H1 (cell line): Measurements from ENCODE around the gene TMEM170A. TPM values are rescaled to one million over a fixed set of nuclear protein-coding genes. Genes with fewer than 3 reads are reported as not detected.

Experiments
- CTCF ChIA-PET: fragments of 300-600 bp; sonication (Branson Sonifier 250); formaldehyde crosslinking; loops from one replicate; lab custom pipeline; 2021; ENCODE audit not compliant: partially characterized antibody; lab: Charles Lee
- POLR2A ChIA-PET: fragments of 300-600 bp; sonication (Branson Sonifier 250); formaldehyde crosslinking; loops from one replicate; lab custom pipeline; 2021; ENCODE audit warnings: inconsistent platforms; ENCODE audit not compliant: partially characterized antibody; lab: Charles Lee
- DNase-seq, 2 experiments: peaks; one replicate each; pipeline versions ENCODE4 v3.0.0 to v3.0.0-alpha.2; 2010 to 2022; ENCODE audit warnings: low spot score in 2 of 2, low read depth in 1 of 2, mixed read lengths in 1 of 2
- FAIRE-seq: peaks from 2 replicates; lab custom pipeline; 2011; peaks lifted over from hg19 to GRCh38; lab: Jason Lieb, UNC
- H2AFZ ChIP-seq: 2 replicates; pipeline ENCODE4 v1.8.1; 2012; ENCODE audit warnings: low read length, inconsistent platforms
- H2AK5ac ChIP-seq: 2 replicates; pipeline ENCODE4 v1.6.1; 2013; ENCODE audit warnings: low read depth, low read length
- H2BK120ac ChIP-seq: replicated peaks from 2 replicates; pipeline ENCODE3; 2013; ENCODE audit warnings: low read depth, low read length, inconsistent platforms
- H2BK12ac ChIP-seq: 2 replicates; pipeline ENCODE4 v1.6.1; 2013; ENCODE audit warnings: low read depth, low read length
- H2BK15ac ChIP-seq: 2 replicates; pipeline ENCODE4 v1.6.1; 2013; ENCODE audit warnings: low read length
- H2BK20ac ChIP-seq: 2 replicates; pipeline ENCODE4 v1.6.1; 2013; ENCODE audit warnings: low read length
- H2BK5ac ChIP-seq: 2 replicates; pipeline ENCODE4 v1.6.1; 2013; ENCODE audit warnings: low read depth, low read length
- H3K14ac ChIP-seq: 2 replicates; pipeline ENCODE4 v1.6.1; 2013; ENCODE audit warnings: inconsistent platforms; ENCODE audit not compliant: insufficient read length
- H3K18ac ChIP-seq: 2 replicates; pipeline ENCODE4 v1.6.1; 2013; ENCODE audit warnings: low read length; ENCODE audit errors: extremely low read depth
- H3K23ac ChIP-seq: 2 replicates; pipeline ENCODE4 v1.6.1; 2013; ENCODE audit warnings: inconsistent platforms; ENCODE audit not compliant: insufficient read length
- H3K23me2 ChIP-seq: 2 replicates; pipeline ENCODE4 v1.6.1; 2013; ENCODE audit warnings: low read depth, low read length
- H3K27ac ChIP-seq: 2 replicates; pipeline ENCODE4 v1.6.1; 2011; ENCODE audit warnings: low read depth, low read length, inconsistent platforms
- H3K27me3 ChIP-seq, 4 experiments: replicated peaks in 1 of 4; 1 replicate in 1 of 4; 2 replicates in 3 of 4; pipeline versions ENCODE4 v1.6.1 to v1.8.1; 2011 to 2013; ENCODE audit warnings: low read length in 3 of 4, mild to moderate bottlenecking in 3 of 4, inconsistent platforms in 2 of 4, mixed read lengths in 2 of 4, moderate library complexity in 1 of 4; ENCODE audit not compliant: control insufficient read depth in 3 of 4, insufficient read depth in 3 of 4; ENCODE audit errors: extremely low read depth in 1 of 4
- H3K36me3 ChIP-seq, 4 experiments: 2 replicates each; pipeline versions ENCODE4 v1.6.1 to v1.8.1; 2011 to 2013; ENCODE audit warnings: mild to moderate bottlenecking in 4 of 4, low read length in 3 of 4, moderate library complexity in 2 of 4, control low read depth in 1 of 4, inconsistent platforms in 1 of 4; ENCODE audit not compliant: insufficient read depth in 4 of 4, control insufficient read depth in 2 of 4
- H3K4ac ChIP-seq: replicated peaks from 2 replicates; pipeline ENCODE3; 2013; ENCODE audit warnings: low read length, low read depth, mixed read lengths, inconsistent platforms; ENCODE audit not compliant: insufficient read length
- H3K4me1 ChIP-seq, 4 experiments: replicated peaks in 1 of 4; 1 replicate in 1 of 4; 2 replicates in 3 of 4; pipeline versions ENCODE4 v1.6.1 to v1.8.1; 2011 to 2013; ENCODE audit warnings: low read length in 3 of 4, inconsistent platforms in 2 of 4, mixed read lengths in 1 of 4; ENCODE audit not compliant: insufficient read depth in 4 of 4, control insufficient read depth in 3 of 4
- H3K4me2 ChIP-seq, 2 experiments: 2 replicates each; pipeline versions ENCODE4 v1.6.1 to v1.8.1; 2011 to 2013; ENCODE audit warnings: low read depth in 2 of 2, low read length in 2 of 2, control low read depth in 1 of 2, inconsistent platforms in 1 of 2, mild to moderate bottlenecking in 1 of 2; ENCODE audit not compliant: insufficient read depth in 1 of 2
- H3K4me3 ChIP-seq, 4 experiments: fragments of 200-600, 300-600 bp in 1 of 4; sonication (generic), shearing (Covaris generic), sonication (Bioruptor Twin) in 1 of 4; 2 replicates each; pipeline versions ENCODE4 v1.5.1 to v1.8.1; 2011 to 2016; ENCODE audit warnings: low read length in 4 of 4, low read depth in 3 of 4, control low read depth in 2 of 4, inconsistent platforms in 2 of 4, mild to moderate bottlenecking in 2 of 4, mixed read lengths in 1 of 4, moderate library complexity in 1 of 4; ENCODE audit not compliant: insufficient read depth in 2 of 4; ENCODE audit errors: extremely low read depth in 1 of 4
- H3K56ac ChIP-seq: replicated peaks from 2 replicates; pipeline ENCODE3; 2013; ENCODE audit warnings: low read depth, mild to moderate bottlenecking, mixed read lengths, low read length, inconsistent platforms; ENCODE audit not compliant: insufficient read length
- H3K79me1 ChIP-seq: 2 replicates; pipeline ENCODE4 v1.6.1; 2013; ENCODE audit warnings: low read depth, low read length, control low read depth
- H3K79me2 ChIP-seq, 2 experiments: 2 replicates each; pipeline versions ENCODE4 v1.6.1 to v1.8.1; 2012 to 2013; ENCODE audit warnings: low read length in 2 of 2, mild to moderate bottlenecking in 2 of 2, inconsistent platforms in 1 of 2; ENCODE audit not compliant: insufficient read depth in 2 of 2, control insufficient read depth in 1 of 2
- H3K9ac ChIP-seq, 4 experiments: replicated peaks in 1 of 4; 1 replicate in 1 of 4; 2 replicates in 3 of 4; pipeline versions ENCODE4 v1.6.1 to v1.8.1; 2011 to 2013; ENCODE audit warnings: low read depth in 3 of 4, low read length in 3 of 4, control low read depth in 2 of 4, mild to moderate bottlenecking in 2 of 4, moderate library complexity in 2 of 4, inconsistent platforms in 1 of 4; ENCODE audit errors: extremely low read depth in 1 of 4
- H3K9me3 ChIP-seq, 2 experiments: 2 replicates each; pipeline versions ENCODE4 v1.6.1 to v1.8.1; 2012 to 2013; ENCODE audit warnings: mild to moderate bottlenecking in 2 of 2, moderate library complexity in 2 of 2, control low read depth in 1 of 2, inconsistent platforms in 1 of 2, low read depth in 1 of 2, low read length in 1 of 2, mixed read lengths in 1 of 2; ENCODE audit not compliant: insufficient read depth in 2 of 2
- H4K20me1 ChIP-seq, 2 experiments: replicated peaks in 1 of 2; 2 replicates each; pipeline versions ENCODE3 to v1.8.1; 2011 to 2013; ENCODE audit warnings: inconsistent platforms in 2 of 2, low read length in 2 of 2, mild to moderate bottlenecking in 1 of 2; ENCODE audit not compliant: insufficient read depth in 2 of 2, control insufficient read depth in 1 of 2
- H4K5ac ChIP-seq: 2 replicates; pipeline ENCODE4 v1.6.1; 2013; ENCODE audit warnings: low read length, low read depth, mixed read lengths, inconsistent platforms; ENCODE audit not compliant: insufficient read length
- H4K8ac ChIP-seq: 2 replicates; pipeline ENCODE4 v1.8.0; 2013; ENCODE audit warnings: mild to moderate bottlenecking, moderate library complexity, low read length, inconsistent platforms; ENCODE audit not compliant: insufficient read depth; ENCODE audit errors: extremely low read depth
- H4K91ac ChIP-seq: replicated peaks from 2 replicates; pipeline ENCODE3; 2013; ENCODE audit warnings: low read length, mixed read lengths, inconsistent platforms; ENCODE audit not compliant: insufficient read length
- CTBP2 ChIP-seq: IDR thresholded peaks from 2 replicates; pipeline ENCODE4 v1.7.0; 2011; ENCODE audit warnings: borderline replicate concordance, mild to moderate bottlenecking, moderate library complexity, mixed read lengths, low read length; ENCODE audit not compliant: insufficient read depth, insufficient read length
- FOSL1 ChIP-seq: IDR thresholded peaks from 2 replicates; pipeline ENCODE4 v1.6.1; 2011; ENCODE audit warnings: mild to moderate bottlenecking, low read depth, low read length, moderate library complexity; ENCODE audit not compliant: insufficient read depth
- GTF2F1 ChIP-seq: IDR thresholded peaks from 2 replicates; pipeline ENCODE4 v1.6.1; 2012; ENCODE audit warnings: low read depth, low read length, improper control_type of control experiment, borderline replicate concordance
- JUND ChIP-seq: IDR thresholded peaks from 2 replicates; pipeline ENCODE4 v1.6.1; 2011; ENCODE audit warnings: mild to moderate bottlenecking, improper control_type of control experiment, low read length
- KDM4A ChIP-seq: IDR thresholded peaks from one replicate; pipeline ENCODE4 v1.7.1; 2012; ENCODE audit warnings: low read depth, mild to moderate bottlenecking, moderate library complexity, low read length, inconsistent platforms; ENCODE audit not compliant: severe bottlenecking
- NRF1 ChIP-seq: IDR thresholded peaks from 2 replicates; pipeline ENCODE4 v1.6.1; 2011; ENCODE audit warnings: mild to moderate bottlenecking, low read depth, low read length, improper control_type of control experiment
- POU5F1 ChIP-seq: IDR thresholded peaks from 2 replicates; pipeline ENCODE4 v1.6.1; 2011; ENCODE audit warnings: low read depth, mild to moderate bottlenecking, low read length, moderate library complexity
- TEAD4 ChIP-seq: IDR thresholded peaks from 2 replicates; pipeline ENCODE4 v1.6.1; 2012; ENCODE audit warnings: low read depth, low read length, inconsistent platforms, mixed read lengths
- ZNF274 ChIP-seq: IDR thresholded peaks from 2 replicates; pipeline ENCODE4 v1.7.0; 2012; ENCODE audit warnings: low read length, borderline replicate concordance; ENCODE audit errors: extremely low read depth
- WGBS, 2 experiments: shearing (Covaris generic) in 1 of 2; methylation state at CpG; one replicate each; pipeline versions ENCODE4 v1.1.6 to v1.1.7; 2013 to 2015; ENCODE audit warnings: low lambda C conversion rate in 2 of 2, mixed read lengths in 2 of 2, inconsistent platforms in 1 of 2, low coverage in 1 of 2, missing lambda C conversion rate in 1 of 2; ENCODE audit not compliant: insufficient replicate concordance in 2 of 2, insufficient coverage in 1 of 2, insufficient read length in 1 of 2; ENCODE audit errors: extremely low coverage in 1 of 2, missing lambda C conversion rate in 1 of 2; 5-methylcytosine and 5-hydroxymethylcytosine counted together
- polyA plus RNA-seq, 7 experiments: library from polyadenylated mRNA; depleted of rRNA in 3 of 7; stranded (reverse) in 5 of 7; unstranded in 2 of 7; fragments of >200 nt in 5 of 7; fragments of 200-250 nt in 2 of 7; gene quantifications; 1 replicate in 5 of 7; 2 replicates in 1 of 7; 4 replicates in 1 of 7; pipeline versions ENCODE4 v1.2.1 to v1.2.3, GENCODE V29; 2011 to 2013; ENCODE audit warnings: missing spikeins in 2 of 7, mixed read lengths in 2 of 7
- total RNA-seq: library from RNA; stranded (reverse); fragmentation: NEBNext Ultra II Directional; extraction: Animal tissue kit (Norgen Biotek cat#: 25700); gene quantifications from 2 replicates; pipeline ENCODE4 v1.2.1, GENCODE V29; 2021

TMEM170A gene
- total and polyA plus RNA-seq, 2 of the 8 experiments (the other 6 are each of a cell fraction or from before 2014, with no cell fraction given): 22.9 to 56.6 TPM

DNA sequence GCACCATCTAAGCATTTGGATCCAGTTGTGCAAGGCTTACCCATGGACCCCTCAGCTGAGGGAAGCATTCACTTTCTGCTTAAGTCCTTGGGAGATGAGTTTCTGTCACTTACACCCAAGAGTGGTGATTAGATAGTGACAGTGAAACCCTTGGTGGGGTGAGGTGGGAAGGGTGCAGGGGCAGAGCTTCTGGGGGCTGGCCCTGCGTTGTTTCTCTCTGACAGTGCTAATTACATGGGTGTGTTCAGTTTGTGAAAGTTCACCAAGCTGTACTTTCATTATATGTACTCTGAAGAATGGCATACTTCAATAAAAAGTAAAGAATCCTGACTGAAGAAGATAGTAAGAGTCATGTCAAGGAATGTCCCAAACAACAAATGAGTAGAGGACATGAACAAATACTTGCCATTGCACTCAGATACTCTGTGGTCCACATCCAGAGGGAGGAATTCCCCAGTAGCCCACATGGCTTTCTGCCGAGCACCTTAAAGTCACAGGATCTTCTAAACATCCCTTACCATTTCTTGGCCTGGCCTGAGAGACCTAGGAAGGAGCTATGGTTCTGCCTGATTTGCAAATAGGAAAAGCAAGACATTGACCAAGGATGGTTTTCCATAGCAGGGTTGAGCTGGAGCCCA, 22.3 kb upstream of the TMEM170A start:
- H2BK15ac ChIP-seq: no peak overlapping the region
- no peak overlapping the region for H3K23ac ChIP-seq
- WGBS, 2 experiments: 85% methylated on average over 2 of the region's 2 CpGs; no CpG with 5 or more reads in 1 of the 2 experiments
- H2BK5ac ChIP-seq: no peak overlapping the region
- no peak overlapping the region for H3K18ac ChIP-seq
- no peak overlapping the region for H2AK5ac ChIP-seq
- no peak overlapping the region for H3K27ac ChIP-seq
- peaks cover 0 to 9% (median 3%) of the 10 kb centered on the region in 4 experiments; a peak in 4 of 8 replicates for H3K36me3 ChIP-seq
- H2AFZ ChIP-seq: no peak overlapping the region
- no peak overlapping the region for H4K8ac ChIP-seq
- no peak overlapping the region for H3K56ac ChIP-seq
- no peak overlapping the region for H2BK20ac ChIP-seq
- H3K4ac ChIP-seq: no peak overlapping the region
- no peaks in the 10 kb centered on the region for H3K4me1 ChIP-seq
- no peak overlapping the region for H2BK12ac ChIP-seq
- FAIRE-seq (no peak), DNase-seq (no peak)
- H3K4me3 ChIP-seq: no peak overlapping the region
- ChIA-PET POLR2A (interaction anchor here (0.9 to 1.8 kb wide), 4 partner anchors 8 to 53 kb away, joined by 3 to 6 read pairs (median 4); partner anchors contain the start of genes CFDP1 and CHST6), CTCF (interaction anchor here (0.6 to 12.3 kb wide), 5 partner anchors 13 to 133 kb away, joined by 3 to 127 read pairs (median 12); partner anchors contain the start of gene TMEM170A)
- no peak for TF ChIP-seq FOSL1
- TF ChIP-seq POU5F1: no peak
- TF ChIP-seq NRF1: no peak
- TF ChIP-seq CTBP2: no peak
- no peak for TF ChIP-seq ZNF274
- no peak for TF ChIP-seq TEAD4
- TF ChIP-seq GTF2F1: no peak
- TF ChIP-seq JUND: no peak
- TF ChIP-seq KDM4A: no peak
- no peak overlapping the region for H4K5ac ChIP-seq
- no peak overlapping the region for H3K14ac ChIP-seq
- no peaks in the 10 kb centered on the region for H3K27me3 ChIP-seq
- peaks cover 0 to under 1% of the 10 kb centered on the region in 2 experiments for H4K20me1 ChIP-seq
- H3K23me2 ChIP-seq: no peaks in the 10 kb centered on the region
- peaks cover 4% of the 10 kb centered on the region; the same call in 1 of the 2 replicates for H3K79me1 ChIP-seq
- H3K79me2 ChIP-seq: peaks cover 0 to 3% of the 10 kb centered on the region in 2 experiments; a peak in 1 of 4 replicates
- H3K9ac ChIP-seq: peak overlapping the region in 1 of 4 experiments; percentile 9; a peak in 1 of 7 replicates
- H3K4me2 ChIP-seq: no peak overlapping the region
- H4K91ac ChIP-seq: no peak overlapping the region
- H2BK120ac ChIP-seq: no peak overlapping the region
- no peaks in the 10 kb centered on the region for H3K9me3 ChIP-seq
